HL-60 (cell line): ENCODE results near the gene FNDC10.

Source experiments
- POLR2AphosphoS5 ChIP-seq: IDR thresholded peaks from 2 replicates; pipeline ENCODE4 v1.6.1; 2012; ENCODE audit warnings: low read depth
- SPI1 ChIP-seq: IDR thresholded peaks from 2 replicates; pipeline ENCODE4 v1.6.1; 2012; ENCODE audit warnings: low read depth, mild to moderate bottlenecking, borderline replicate concordance
- TF ChIP-seq, protein P1 (sequence below): IDR thresholded peaks from one replicate; pipeline ENCODE4 v1.5.1; 2011; ENCODE audit warnings: low read length, control low read depth, inconsistent platforms; ENCODE audit not compliant: insufficient read depth

DNA sequence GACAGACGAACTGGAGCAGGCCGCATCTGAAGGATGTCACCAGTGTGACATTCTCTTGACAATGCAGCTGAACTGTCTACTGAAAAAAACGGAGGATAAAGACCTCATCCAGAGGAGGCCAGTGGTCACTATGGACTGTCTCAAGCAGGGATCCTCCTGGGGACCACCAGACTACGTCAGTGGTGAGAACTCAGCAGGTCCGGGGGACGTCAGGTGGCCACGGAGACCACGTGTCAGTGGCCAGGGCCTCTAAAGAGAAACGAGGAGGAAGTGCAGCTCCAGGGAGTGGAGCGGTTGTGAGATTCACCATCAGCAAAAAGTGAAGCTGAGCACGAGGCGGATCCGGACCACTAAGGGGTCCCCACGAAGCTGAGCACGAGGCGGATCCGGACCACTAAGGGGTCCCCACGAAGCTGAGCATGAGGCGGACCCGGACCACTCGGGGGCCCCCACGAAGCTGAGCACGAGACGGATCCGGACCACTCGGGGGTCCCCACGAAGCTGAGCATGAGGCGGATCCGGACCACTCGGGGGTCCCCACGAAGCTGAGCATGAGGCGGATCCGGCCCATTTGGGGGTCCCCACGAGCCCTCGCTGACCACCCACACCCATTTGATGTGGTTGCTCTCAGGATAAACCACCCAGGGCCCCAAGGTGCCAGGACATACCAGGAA, 46.0 kb downstream of the FNDC10 start:
- no peak for TF ChIP-seq POLR2AphosphoS5
- TF ChIP-seq, protein P1, sequence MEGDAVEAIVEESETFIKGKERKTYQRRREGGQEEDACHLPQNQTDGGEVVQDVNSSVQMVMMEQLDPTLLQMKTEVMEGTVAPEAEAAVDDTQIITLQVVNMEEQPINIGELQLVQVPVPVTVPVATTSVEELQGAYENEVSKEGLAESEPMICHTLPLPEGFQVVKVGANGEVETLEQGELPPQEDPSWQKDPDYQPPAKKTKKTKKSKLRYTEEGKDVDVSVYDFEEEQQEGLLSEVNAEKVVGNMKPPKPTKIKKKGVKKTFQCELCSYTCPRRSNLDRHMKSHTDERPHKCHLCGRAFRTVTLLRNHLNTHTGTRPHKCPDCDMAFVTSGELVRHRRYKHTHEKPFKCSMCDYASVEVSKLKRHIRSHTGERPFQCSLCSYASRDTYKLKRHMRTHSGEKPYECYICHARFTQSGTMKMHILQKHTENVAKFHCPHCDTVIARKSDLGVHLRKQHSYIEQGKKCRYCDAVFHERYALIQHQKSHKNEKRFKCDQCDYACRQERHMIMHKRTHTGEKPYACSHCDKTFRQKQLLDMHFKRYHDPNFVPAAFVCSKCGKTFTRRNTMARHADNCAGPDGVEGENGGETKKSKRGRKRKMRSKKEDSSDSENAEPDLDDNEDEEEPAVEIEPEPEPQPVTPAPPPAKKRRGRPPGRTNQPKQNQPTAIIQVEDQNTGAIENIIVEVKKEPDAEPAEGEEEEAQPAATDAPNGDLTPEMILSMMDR = no peak
- no peak for TF ChIP-seq SPI1
